Trophoblast cell (in vitro differentiated cells and primary cell): ENCODE results near the gene FUT9.

ENCODE experiments used
- DNase-seq, 2 donors: peaks; one replicate each; pipeline ENCODE4 v3.0.0-alpha.2; 2016
- H2AFZ ChIP-seq: 2 replicates; pipeline ENCODE4 v1.6.1; 2013; ENCODE audit warnings: low read length, moderate library complexity, mild to moderate bottlenecking; ENCODE audit not compliant: insufficient read depth, poor library complexity
- H2AK5ac ChIP-seq: 2 replicates; pipeline ENCODE4 v1.6.1; 2013; ENCODE audit warnings: mild to moderate bottlenecking, low read length
- H2BK120ac ChIP-seq: 2 replicates; pipeline ENCODE4 v1.6.1; 2013; ENCODE audit warnings: low read length, mild to moderate bottlenecking, moderate library complexity; ENCODE audit not compliant: insufficient read depth, poor library complexity
- H2BK12ac ChIP-seq: 2 replicates; pipeline ENCODE4 v1.6.1; 2013; ENCODE audit warnings: mild to moderate bottlenecking, low read length, moderate library complexity
- H2BK5ac ChIP-seq: 2 replicates; pipeline ENCODE4 v1.6.1; 2013; ENCODE audit warnings: low read length, low read depth, moderate library complexity, mild to moderate bottlenecking; ENCODE audit not compliant: poor library complexity
- H3K14ac ChIP-seq: 2 replicates; pipeline ENCODE4 v1.6.1; 2013; ENCODE audit warnings: mild to moderate bottlenecking, low read length
- H3K18ac ChIP-seq: 2 replicates; pipeline ENCODE4 v1.6.1; 2013; ENCODE audit warnings: mild to moderate bottlenecking, low read length
- H3K23ac ChIP-seq: 2 replicates; pipeline ENCODE4 v1.6.1; 2013; ENCODE audit warnings: low read length
- H3K27ac ChIP-seq: 2 replicates; pipeline ENCODE4 v1.5.1; 2013; ENCODE audit warnings: low read depth, mild to moderate bottlenecking, inconsistent platforms, low read length, moderate library complexity
- H3K27me3 ChIP-seq: 2 replicates; pipeline ENCODE4 v1.6.1; 2013; ENCODE audit warnings: inconsistent platforms, mild to moderate bottlenecking, low read length, moderate library complexity; ENCODE audit not compliant: insufficient read depth
- H3K36me3 ChIP-seq, 2 experiments: 1 replicate in 1 of 2; 2 replicates in 1 of 2; pipeline ENCODE4 v1.6.1; 2013; ENCODE audit warnings: low read length in 2 of 2, mild to moderate bottlenecking in 2 of 2, moderate library complexity in 1 of 2; ENCODE audit not compliant: insufficient read depth in 2 of 2, control insufficient read depth in 1 of 2
- H3K4ac ChIP-seq: 2 replicates; pipeline ENCODE4 v1.6.1; 2013; ENCODE audit warnings: low read depth, mild to moderate bottlenecking, low read length, moderate library complexity
- H3K4me1 ChIP-seq, 2 experiments: 1 replicate in 1 of 2; 2 replicates in 1 of 2; pipeline ENCODE4 v1.6.1; 2013; ENCODE audit warnings: low read length in 2 of 2, mild to moderate bottlenecking in 2 of 2, moderate library complexity in 1 of 2; ENCODE audit not compliant: insufficient read depth in 2 of 2, control insufficient read depth in 1 of 2
- H3K4me2 ChIP-seq: 2 replicates; pipeline ENCODE4 v1.6.1; 2013; ENCODE audit warnings: inconsistent platforms, mild to moderate bottlenecking, low read length, moderate library complexity
- H3K4me3 ChIP-seq: 2 replicates; pipeline ENCODE4 v1.5.1; 2013; ENCODE audit warnings: mild to moderate bottlenecking, low read depth, low read length, inconsistent platforms
- H3K79me1 ChIP-seq: one replicate; pipeline ENCODE4 v1.6.1; 2013; ENCODE audit warnings: low read length
- H3K79me2 ChIP-seq: 2 replicates; pipeline ENCODE4 v1.6.1; 2013; ENCODE audit warnings: low read length, mild to moderate bottlenecking; ENCODE audit not compliant: control insufficient read depth, insufficient read depth, poor library complexity
- H3K9ac ChIP-seq: 2 replicates; pipeline ENCODE4 v1.6.1; 2013; ENCODE audit warnings: mild to moderate bottlenecking, low read length
- H3K9me3 ChIP-seq: 2 replicates; pipeline ENCODE4 v1.6.1; 2013; ENCODE audit warnings: low read depth, mild to moderate bottlenecking, control low read depth, inconsistent platforms, low read length; ENCODE audit not compliant: insufficient read depth
- H4K12ac ChIP-seq: 2 replicates; pipeline ENCODE4 v1.6.1; 2013; ENCODE audit warnings: low read depth, mild to moderate bottlenecking, low read length, moderate library complexity
- H4K8ac ChIP-seq: 2 replicates; pipeline ENCODE4 v1.6.1; 2013; ENCODE audit warnings: low read depth, mild to moderate bottlenecking, low read length, moderate library complexity
- H4K91ac ChIP-seq: one replicate; pipeline ENCODE4 v1.6.1; 2013; ENCODE audit warnings: low read depth, mild to moderate bottlenecking, low read length, moderate library complexity
- WGBS: extraction: QIAGEN DNeasy Blood & Tissue Kit; methylation state at CpG from one replicate; pipeline ENCODE4 v1.1.7; 2013; ENCODE audit warnings: missing lambda C conversion rate; ENCODE audit not compliant: insufficient read length, insufficient coverage; ENCODE audit errors: extremely low coverage; 5-methylcytosine and 5-hydroxymethylcytosine counted together

The FUT9 gene

DNA sequence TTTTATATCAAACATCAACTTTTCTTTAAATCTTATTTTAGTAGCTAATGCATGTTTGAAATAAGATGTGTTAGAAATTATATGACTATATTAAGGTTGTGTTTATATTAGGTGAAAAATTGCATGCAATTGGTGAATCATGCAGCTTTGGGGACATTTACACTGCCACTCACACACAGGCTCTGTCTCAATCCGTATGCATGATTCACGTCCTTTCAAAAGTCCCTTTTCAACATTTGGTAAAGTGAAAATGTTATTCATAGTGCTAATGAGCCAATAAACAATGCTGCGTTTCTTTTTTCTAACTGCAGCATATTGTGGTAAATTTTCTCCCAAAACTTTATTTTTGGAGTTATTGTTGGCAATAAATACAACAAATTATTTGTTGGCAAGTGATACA, 198.0 kb downstream of the FUT9 start:
- H2BK120ac ChIP-seq = no peak overlapping the region
- no peaks in the 10 kb centered on the region for H3K9me3 ChIP-seq
- no CpG with 5 or more reads among the region's 3 CpGs for WGBS

DNA sequence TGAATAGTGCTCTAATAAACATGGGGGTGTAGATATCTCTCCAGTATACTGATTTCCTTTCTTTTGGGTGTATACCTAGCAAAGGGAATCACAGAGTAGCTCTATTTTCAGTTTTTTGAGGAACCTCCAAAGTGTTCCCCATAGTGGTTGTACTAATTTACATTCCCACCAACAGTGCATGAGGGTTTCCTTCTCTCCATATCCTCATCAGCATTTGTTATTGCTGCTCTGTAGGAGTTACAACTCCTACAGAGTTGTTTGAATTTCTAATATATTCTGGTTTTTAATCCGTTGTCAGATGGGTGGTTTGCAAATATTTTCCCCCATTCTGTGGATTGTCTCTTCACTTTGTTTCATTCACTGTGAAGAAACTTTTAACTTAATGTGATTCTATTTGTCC, 207.9 kb downstream of the FUT9 start:
- Histone ChIP-seq H3K36me3 (no peaks in the 10 kb centered on the region), H3K9ac (no peak overlapping the region), H3K4ac (no peak overlapping the region), H3K23ac (no peak overlapping the region), H3K4me3 (no peak overlapping the region), H2BK5ac (no peak overlapping the region), H3K14ac (no peak overlapping the region), H4K8ac (no peak overlapping the region), H2BK120ac (no peak overlapping the region), H3K27ac (no peak overlapping the region), H4K91ac (no peak overlapping the region), H2BK12ac (no peak overlapping the region), H3K79me1 (no peaks in the 10 kb centered on the region), H2AK5ac (no peak overlapping the region), H4K12ac (no peak overlapping the region), H3K9me3 (no peaks in the 10 kb centered on the region), H3K4me1 (no peaks in the 10 kb centered on the region), H3K18ac (no peak overlapping the region), H2AFZ (no peak overlapping the region), H3K4me2 (no peak overlapping the region), H3K27me3 (no peaks in the 10 kb centered on the region), H3K79me2 (no peaks in the 10 kb centered on the region)
- no CpG with 5 or more reads among the region's 1 CpG for WGBS
- no peak for DNase-seq

More for the DNA sequence above, 198.0 kb downstream of the FUT9 start:
- Histone ChIP-seq H3K4me1 (peaks cover 0 to 2% of the 10 kb centered on the region in 2 experiments), H3K79me1 (no peaks in the 10 kb centered on the region), H3K9ac (no peak overlapping the region), H2AFZ (no peak overlapping the region), H3K27me3 (no peaks in the 10 kb centered on the region), H3K36me3 (no peaks in the 10 kb centered on the region), H4K8ac (no peak overlapping the region), H3K79me2 (no peaks in the 10 kb centered on the region), H3K4ac (no peak overlapping the region), H4K12ac (no peak overlapping the region), H3K14ac (no peak overlapping the region), H2BK5ac (no peak overlapping the region), H3K4me3 (no peak overlapping the region), H3K18ac (no peak overlapping the region), H2BK12ac (no peak overlapping the region), H3K4me2 (no peak overlapping the region), H3K27ac (no peak overlapping the region), H4K91ac (no peak overlapping the region), H2AK5ac (no peak overlapping the region), H3K23ac (no peak overlapping the region)
- DNase-seq = no peak

DNA sequence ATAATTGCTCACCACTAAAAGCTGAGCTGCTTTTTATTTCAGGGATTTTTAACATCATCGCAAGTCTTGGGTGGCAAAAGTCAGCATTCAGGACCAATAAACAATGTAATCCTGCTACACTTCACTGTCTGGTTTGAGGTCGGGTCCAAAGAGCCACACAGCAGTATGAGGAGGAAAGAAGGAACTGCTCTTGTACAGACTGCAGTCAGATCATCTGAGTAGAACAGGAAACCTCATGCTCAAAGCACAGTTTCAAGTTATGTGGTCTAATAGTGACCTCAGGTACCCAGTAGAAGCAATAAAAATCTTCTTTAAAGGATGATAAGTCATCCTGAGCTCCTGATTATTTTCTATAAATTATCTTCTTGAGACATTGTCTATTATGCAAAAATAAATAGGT, 211.4 kb downstream of the FUT9 start:
- Histone ChIP-seq H3K9ac (no peak overlapping the region), H3K4me3 (no peak overlapping the region), H3K18ac (no peak overlapping the region), H4K12ac (no peak overlapping the region), H3K23ac (no peak overlapping the region), H3K4me2 (no peak overlapping the region), H2AK5ac (no peak overlapping the region), H3K4ac (no peak overlapping the region), H3K27me3 (no peaks in the 10 kb centered on the region), H2BK120ac (peak overlapping the region; percentile 60), H3K9me3 (no peaks in the 10 kb centered on the region), H4K8ac (no peak overlapping the region), H3K79me2 (no peaks in the 10 kb centered on the region), H3K4me1 (no peaks in the 10 kb centered on the region), H3K27ac (no peak overlapping the region), H4K91ac (no peak overlapping the region), H2AFZ (no peak overlapping the region), H2BK5ac (no peak overlapping the region), H2BK12ac (peak overlapping the region; percentile 76), H3K36me3 (no peaks in the 10 kb centered on the region), H3K14ac (no peak overlapping the region), H3K79me1 (no peaks in the 10 kb centered on the region)
- no CpG with 5 or more reads among the region's 2 CpGs for WGBS
- no peak for DNase-seq

DNA sequence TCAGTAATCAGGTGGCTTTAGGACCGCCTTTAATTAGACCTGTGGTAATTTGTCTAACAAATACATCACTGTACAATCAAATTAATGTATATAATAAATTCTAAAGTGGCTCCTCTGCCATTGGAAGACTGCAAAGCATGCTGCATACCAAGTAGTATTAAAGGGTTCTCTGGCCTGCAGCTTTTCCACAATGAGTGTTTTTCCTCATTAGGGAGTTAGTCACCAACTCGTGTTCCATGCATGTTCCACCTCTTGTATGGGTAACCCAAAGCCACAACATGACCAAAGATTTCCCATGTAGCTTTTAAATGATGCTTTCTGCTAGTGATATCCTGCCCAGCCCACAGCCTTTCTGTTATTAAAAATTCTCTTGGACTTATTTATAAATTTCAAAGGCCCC, 218.7 kb downstream of the FUT9 start:
- no peak overlapping the region for H2AFZ ChIP-seq
- no peak overlapping the region for H3K27ac ChIP-seq
- H3K79me1 ChIP-seq = peaks cover 2% of the 10 kb centered on the region
- no peak overlapping the region for H2BK12ac ChIP-seq
- no peak overlapping the region for H2BK120ac ChIP-seq
- WGBS = no CpG with 5 or more reads among the region's 2 CpGs
- no peaks in the 10 kb centered on the region for H3K79me2 ChIP-seq
- H4K91ac ChIP-seq = no peak overlapping the region
- DNase-seq = no peak
- H3K18ac ChIP-seq = no peak overlapping the region
- no peak overlapping the region for H2BK5ac ChIP-seq
- peaks cover 0 to 1% of the 10 kb centered on the region in 2 experiments for H3K36me3 ChIP-seq
- no peak overlapping the region for H4K12ac ChIP-seq
- H2AK5ac ChIP-seq = no peak overlapping the region
- H3K9ac ChIP-seq = no peak overlapping the region
- no peaks in the 10 kb centered on the region for H3K9me3 ChIP-seq
- no peak overlapping the region for H3K14ac ChIP-seq
- H3K4ac ChIP-seq = no peak overlapping the region
- H3K27me3 ChIP-seq = no peaks in the 10 kb centered on the region
- H4K8ac ChIP-seq = no peak overlapping the region
- H3K4me2 ChIP-seq = no peak overlapping the region
- no peaks in the 10 kb centered on the region for H3K4me1 ChIP-seq
- H3K4me3 ChIP-seq = no peak overlapping the region
- no peak overlapping the region for H3K23ac ChIP-seq
